Heart left ventricle (tissue), 16 donors: Measurements from ENCODE around the gene ZEB1. TPM values are rescaled to one million over a fixed set of nuclear protein-coding genes. Genes with fewer than 3 reads are reported as not detected.

Experiments
- ATAC-seq, 4 donors: fragments of 200-7000 bp; cut with Tn5 transposase; one replicate each; pipeline ENCODE4 v1.9.1; 2020 to 2022; ENCODE audit warnings: moderate library complexity in 4 of 4, mild to moderate bottlenecking in 3 of 4, moderate number of reproducible peaks in 1 of 4
- DNase-seq, 5 donors: peaks; one replicate each; pipeline ENCODE4 v3.0.0-alpha.2; 2020
- H3K27ac ChIP-seq, 12 donors: fragments of 200-600 bp; sonication (generic) in 4 of 12; one replicate each; pipeline versions ENCODE4 v1.5.0 to v1.8.0; 2016 to 2022; ENCODE audit warnings: mild to moderate bottlenecking in 2 of 12
- H3K27me3 ChIP-seq, 9 donors: fragments of 200-600 bp; sonication (generic) in 2 of 9; one replicate each; pipeline versions ENCODE4 v1.5.1 to v1.8.0; 2016 to 2022; ENCODE audit warnings: mild to moderate bottlenecking in 3 of 9
- H3K36me3 ChIP-seq, 9 donors: fragments of 200-600 bp; sonication (generic) in 2 of 9; one replicate each; pipeline versions ENCODE4 v1.5.0 to v1.8.0; 2018 to 2022; ENCODE audit warnings: mild to moderate bottlenecking in 2 of 9
- H3K4me1 ChIP-seq, 12 donors: fragments of 200-600 bp; sonication (generic) in 4 of 12; one replicate each; pipeline versions ENCODE4 v1.5.0 to v1.8.0; 2016 to 2022; ENCODE audit warnings: mild to moderate bottlenecking in 3 of 12
- H3K4me3 ChIP-seq, 12 donors: fragments of 200-600 bp; sonication (generic) in 4 of 12; one replicate each; pipeline versions ENCODE4 v1.5.0 to v1.8.0; 2017 to 2022; ENCODE audit warnings: mild to moderate bottlenecking in 9 of 12, moderate library complexity in 4 of 12
- H3K9me3 ChIP-seq, 12 donors: fragments of 200-600 bp; sonication (generic) in 4 of 12; one replicate each; pipeline versions ENCODE4 v1.5.0 to v1.8.0; 2016 to 2022; ENCODE audit warnings: mild to moderate bottlenecking in 1 of 12
- CTCF ChIP-seq, 12 donors: fragments of 200-600 bp; sonication (generic) in 4 of 12; IDR thresholded peaks; one replicate each; pipeline versions ENCODE4 v1.5.0 to v1.8.0; 2018 to 2022; ENCODE audit warnings: antibody characterized with exemption in 12 of 12, mild to moderate bottlenecking in 5 of 12
- POLR2A ChIP-seq, 2 donors: fragments of 450-650 bp; IDR thresholded peaks; one replicate each; pipeline ENCODE4 v1.6.1; 2017; ENCODE audit warnings: antibody characterized with exemption in 2 of 2, mild to moderate bottlenecking in 2 of 2, moderate library complexity in 2 of 2
- WGBS, 4 donors: extraction: QIAGEN DNeasy Blood & Tissue Kit in 2 of 4; methylation state at CpG; one replicate each; pipeline versions ENCODE4 v1.1.5 to v1.1.7; 2013 to 2018; 5-methylcytosine and 5-hydroxymethylcytosine counted together
- intact Hi-C, 10 donors: fragments of 100-400 bp; cut with DNase I; formaldehyde crosslinking; loops; one replicate each; pipeline versions ENCODE4 v1.11.1 to v1.14.2; 2022
- polyA plus RNA-seq, 2 donors: library from polyadenylated mRNA; stranded (reverse); fragments of 200-250 nt; gene quantifications; one replicate each; pipeline ENCODE4 v1.2.3, GENCODE V29; 2013
- total RNA-seq, 9 donors: library from RNA; depleted of rRNA in 2 of 9; stranded (reverse); fragments of >200 nt in 2 of 9; fragmentation: NEBNext Ultra II Directional in 3 of 9; extraction: Animal tissue kit (Norgen Biotek cat#: 25700) in 3 of 9; gene quantifications; one replicate each; pipeline versions ENCODE4 v1.1.0 to v1.2.4, GENCODE V29; 2016 to 2023
- donor health status: ischemic (EF 13 %, LVEDD 7.1; RV severe dilation, severe dysfunction).
- donor health status: healthy with polysubstance abuse.
- donor health status: DM: no; HTN: yes; CAD: no.
- donor health status: DM: no; HTN: no; CAD: no.
- donor health status: ischemic (EF 25% LVEDD 6.9; RV normal size, moderate dysfunction).
- donor health status: ischemic (EF 25% LVEDD 5.7; RV mildly dilated, moderate dysfunction).
- donor health status: healthy.
- donor health status: DM: yes; HTN: yes; CAD: no.
- donor health status: ischemic (EF 35%, LVEDD 5.7; RV mildly dilated, moderate dysfunction).
- donor health status: nonischemic (EF 11% LVEDD 7.7; RV severe dilation, severe dysfunction).
- donor health status: DM: yes; HTN: yes; CAD: no.
- donor health status: PGD.
- donor health status: ischemic (EF 29% LVEDD 5.4; RV normal size, mild dysfunction).
- donor health status: nonischemic (EF 23%, LVEDD 6.1; RV moderate dilation, normal function).

The ZEB1 gene
- total and polyA plus RNA-seq, 11 donors, result 15.4 to 135 (median 95.6) TPM

- DNase-seq (no peak), ATAC-seq (peak; percentile 65 to 91 (median 89))
- TF ChIP-seq CTCF (IDR thresholded peaks at IDR 0.05) (no peak), POLR2A (IDR thresholded peaks at IDR 0.05) (no peak)
- no peaks in the 10 kb centered on the region for H3K36me3 ChIP-seq
- H3K4me1 ChIP-seq, result peaks cover 8 to 63% (median 34%) of the 10 kb centered on the region in 12 donors
- no peaks in the 10 kb centered on the region for H3K27me3 ChIP-seq
- H3K9me3 ChIP-seq, result no peaks in the 10 kb centered on the region
- intact Hi-C loops, result no loop called here
- peak overlapping the region in 7 of 12 donors; percentile 4 to 52 (median 32) for H3K27ac ChIP-seq
- WGBS, 4 donors, result 51 to 63% (median 54%) methylated on average over 4 of the region's 4 CpGs
- H3K4me3 ChIP-seq, result no peak overlapping the region
These were observed 100.5 kb downstream of the ZEB1 start for GRCh38 chr10:31419394-31420063.

- no peak for ATAC-seq
- no peak for DNase-seq
- H3K4me3 ChIP-seq, result no peak overlapping the region
- peak overlapping the region in 1 of 12 donors; percentile 22 for H3K27ac ChIP-seq
- no peaks in the 10 kb centered on the region for H3K9me3 ChIP-seq
- no peak for TF ChIP-seq POLR2A (IDR thresholded peaks at IDR 0.05)
- TF ChIP-seq CTCF (IDR thresholded peaks at IDR 0.05), result no peak
- peaks cover 17 to 75% (median 52%) of the 10 kb centered on the region in 12 donors for H3K4me1 ChIP-seq
- 57 to 68% (median 65%) methylated on average over 1 of the region's 1 CpG for WGBS, 4 donors
- intact Hi-C loops, result no loop called here
- no peaks in the 10 kb centered on the region for H3K36me3 ChIP-seq
- no peaks in the 10 kb centered on the region for H3K27me3 ChIP-seq
These were observed 102.3 kb downstream of the ZEB1 start for GRCh38 chr10:31421322-31421721.

- Histone ChIP-seq H3K4me1 (peaks cover 17 to 88% (median 60%) of the 10 kb centered on the region in 12 donors), H3K4me3 (no peak overlapping the region), H3K36me3 (no peaks in the 10 kb centered on the region), H3K27me3 (no peaks in the 10 kb centered on the region), H3K9me3 (peaks cover 0 to 3% (median 0%) of the 10 kb centered on the region in 12 donors), H3K27ac (no peak overlapping the region)
- WGBS, 4 donors, result 96 to 100% (median 98%) methylated on average over 2 of the region's 2 CpGs
- DNase-seq, result no peak
- TF ChIP-seq CTCF (IDR thresholded peaks at IDR 0.05) (no peak), POLR2A (IDR thresholded peaks at IDR 0.05) (no peak)
- no peak for ATAC-seq
- intact Hi-C loops, result no loop called here
These were observed 103.6 kb downstream of the ZEB1 start for GRCh38 chr10:31422634-31423033.

GRCh38 chr10:31424473-31424872, 105.5 kb downstream of the ZEB1 start:
- intact Hi-C loops, result no loop called here
- no peak overlapping the region for H3K4me3 ChIP-seq
- WGBS, 4 donors, result 28 to 41% (median 33%) methylated on average over 1 of the region's 1 CpG
- peak overlapping the region in 10 of 12 donors; percentile 17 to 83 (median 46) for H3K27ac ChIP-seq
- H3K4me1 ChIP-seq, result peaks cover 17 to 81% (median 56%) of the 10 kb centered on the region in 12 donors
- H3K36me3 ChIP-seq, result no peaks in the 10 kb centered on the region
- peaks cover 0 to 15% (median 0%) of the 10 kb centered on the region in 12 donors for H3K9me3 ChIP-seq
- TF ChIP-seq CTCF (IDR thresholded peaks at IDR 0.05) (no peak), POLR2A (IDR thresholded peaks at IDR 0.05) (no peak)
- ATAC-seq, result no peak
- no peaks in the 10 kb centered on the region for H3K27me3 ChIP-seq
- DNase-seq, result no peak
